Measurements from ENCODE around the gene AREG. TPM values are rescaled to one million over a fixed set of nuclear protein-coding genes. Genes with fewer than 3 reads are reported as not detected.

The AREG gene
- total RNA-seq, 1 experiment from 2014 or later, result 0.33 TPM

DNA sequence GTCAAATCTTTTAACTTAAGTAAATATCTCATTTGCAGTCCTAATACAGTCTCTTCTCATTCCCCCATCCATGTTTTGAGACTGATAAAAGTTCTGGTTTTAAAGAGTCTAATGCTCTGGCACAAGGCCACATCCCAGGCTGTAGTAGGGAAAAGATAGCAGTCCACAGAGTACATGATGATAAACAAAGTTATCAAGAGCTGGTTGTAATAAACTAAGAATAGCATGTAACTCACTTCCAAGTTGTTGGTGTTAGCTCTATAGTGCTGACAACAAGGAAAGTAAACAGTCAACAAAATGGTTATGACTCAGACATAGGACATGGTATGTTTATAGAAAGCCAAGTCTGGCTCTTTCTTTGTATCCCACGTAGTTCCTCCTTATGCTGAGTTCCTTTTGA lies 21.8 kb upstream of the AREG start (continued):
- TF ChIP-seq NR2C2 (CRISPR knock-in tag; IDR thresholded peaks at IDR 0.05) (no peak), HMGA2 (CRISPR knock-in tag; IDR thresholded peaks at IDR 0.05) (no peak), MYBL2 (CRISPR knock-in tag; IDR thresholded peaks at IDR 0.05) (no peak), ZNF671 (CRISPR knock-in tag; IDR thresholded peaks at IDR 0.05) (no peak), GTF2I (CRISPR knock-in tag; conservative IDR thresholded peaks at IDR 0.05) (no peak), MLX (CRISPR knock-in tag; IDR thresholded peaks at IDR 0.05) (no peak)
- TF ChIP-seq, protein P1, sequence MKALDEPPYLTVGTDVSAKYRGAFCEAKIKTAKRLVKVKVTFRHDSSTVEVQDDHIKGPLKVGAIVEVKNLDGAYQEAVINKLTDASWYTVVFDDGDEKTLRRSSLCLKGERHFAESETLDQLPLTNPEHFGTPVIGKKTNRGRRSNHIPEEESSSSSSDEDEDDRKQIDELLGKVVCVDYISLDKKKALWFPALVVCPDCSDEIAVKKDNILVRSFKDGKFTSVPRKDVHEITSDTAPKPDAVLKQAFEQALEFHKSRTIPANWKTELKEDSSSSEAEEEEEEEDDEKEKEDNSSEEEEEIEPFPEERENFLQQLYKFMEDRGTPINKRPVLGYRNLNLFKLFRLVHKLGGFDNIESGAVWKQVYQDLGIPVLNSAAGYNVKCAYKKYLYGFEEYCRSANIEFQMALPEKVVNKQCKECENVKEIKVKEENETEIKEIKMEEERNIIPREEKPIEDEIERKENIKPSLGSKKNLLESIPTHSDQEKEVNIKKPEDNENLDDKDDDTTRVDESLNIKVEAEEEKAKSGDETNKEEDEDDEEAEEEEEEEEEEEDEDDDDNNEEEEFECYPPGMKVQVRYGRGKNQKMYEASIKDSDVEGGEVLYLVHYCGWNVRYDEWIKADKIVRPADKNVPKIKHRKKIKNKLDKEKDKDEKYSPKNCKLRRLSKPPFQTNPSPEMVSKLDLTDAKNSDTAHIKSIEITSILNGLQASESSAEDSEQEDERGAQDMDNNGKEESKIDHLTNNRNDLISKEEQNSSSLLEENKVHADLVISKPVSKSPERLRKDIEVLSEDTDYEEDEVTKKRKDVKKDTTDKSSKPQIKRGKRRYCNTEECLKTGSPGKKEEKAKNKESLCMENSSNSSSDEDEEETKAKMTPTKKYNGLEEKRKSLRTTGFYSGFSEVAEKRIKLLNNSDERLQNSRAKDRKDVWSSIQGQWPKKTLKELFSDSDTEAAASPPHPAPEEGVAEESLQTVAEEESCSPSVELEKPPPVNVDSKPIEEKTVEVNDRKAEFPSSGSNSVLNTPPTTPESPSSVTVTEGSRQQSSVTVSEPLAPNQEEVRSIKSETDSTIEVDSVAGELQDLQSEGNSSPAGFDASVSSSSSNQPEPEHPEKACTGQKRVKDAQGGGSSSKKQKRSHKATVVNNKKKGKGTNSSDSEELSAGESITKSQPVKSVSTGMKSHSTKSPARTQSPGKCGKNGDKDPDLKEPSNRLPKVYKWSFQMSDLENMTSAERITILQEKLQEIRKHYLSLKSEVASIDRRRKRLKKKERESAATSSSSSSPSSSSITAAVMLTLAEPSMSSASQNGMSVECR (CRISPR knock-in tag; IDR thresholded peaks at IDR 0.05; ENCODE audit: borderline replicate concordance), result no peak

GRCh38 chr4:74424111-74424510 lies 20.8 kb upstream of the AREG start:
- H3K4me3 Mint-ChIP-seq, result no peak overlapping the region
- ATAC-seq, result no peak
- H3K27me3 Mint-ChIP-seq (ENCODE audit: low read depth), result no peaks in the 10 kb centered on the region
- POLR2A ChIA-PET, result no interaction called here
- peaks cover 16% of the 10 kb centered on the region for H3K4me1 Mint-ChIP-seq
- H3K9me3 Mint-ChIP-seq, result peaks cover 10% of the 10 kb centered on the region
- no peak overlapping the region for H3K27ac Mint-ChIP-seq
- H3K36me3 Mint-ChIP-seq, result peaks cover 7% of the 10 kb centered on the region
- no peak for DNase-seq (ENCODE audit: low spot score)
- no peak for TF ChIP-seq CREM (CRISPR knock-in tag; IDR thresholded peaks at IDR 0.05)
- TF ChIP-seq CREB1 (CRISPR knock-in tag; IDR thresholded peaks at IDR 0.05), result no peak
- TF ChIP-seq HMGA2 (CRISPR knock-in tag; IDR thresholded peaks at IDR 0.05), result no peak
- TF ChIP-seq, protein P2, sequence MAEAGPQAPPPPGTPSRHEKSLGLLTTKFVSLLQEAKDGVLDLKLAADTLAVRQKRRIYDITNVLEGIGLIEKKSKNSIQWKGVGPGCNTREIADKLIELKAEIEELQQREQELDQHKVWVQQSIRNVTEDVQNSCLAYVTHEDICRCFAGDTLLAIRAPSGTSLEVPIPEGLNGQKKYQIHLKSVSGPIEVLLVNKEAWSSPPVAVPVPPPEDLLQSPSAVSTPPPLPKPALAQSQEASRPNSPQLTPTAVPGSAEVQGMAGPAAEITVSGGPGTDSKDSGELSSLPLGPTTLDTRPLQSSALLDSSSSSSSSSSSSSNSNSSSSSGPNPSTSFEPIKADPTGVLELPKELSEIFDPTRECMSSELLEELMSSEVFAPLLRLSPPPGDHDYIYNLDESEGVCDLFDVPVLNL (CRISPR knock-in tag; IDR thresholded peaks at IDR 0.05; ENCODE audit: borderline replicate concordance, low read depth), result no peak
- no peak for TF ChIP-seq MYBL2 (CRISPR knock-in tag; IDR thresholded peaks at IDR 0.05)
- no peak for TF ChIP-seq ESRRA (CRISPR knock-in tag; IDR thresholded peaks at IDR 0.05; ENCODE audit: borderline replicate concordance)
- TF ChIP-seq ZNF263 (CRISPR knock-in tag; IDR thresholded peaks at IDR 0.05; ENCODE audit: low read depth), result no peak
- no peak for TF ChIP-seq KAT7 (CRISPR knock-in tag; IDR thresholded peaks at IDR 0.05; ENCODE audit: borderline replicate concordance)
- TF ChIP-seq NR3C1 (CRISPR knock-in tag; conservative IDR thresholded peaks at IDR 0.05; ENCODE audit: low read depth), result no peak
- TF ChIP-seq RELA (CRISPR knock-in tag; IDR thresholded peaks at IDR 0.05; ENCODE audit: borderline replicate concordance), result no peak
- TF ChIP-seq, protein P3, sequence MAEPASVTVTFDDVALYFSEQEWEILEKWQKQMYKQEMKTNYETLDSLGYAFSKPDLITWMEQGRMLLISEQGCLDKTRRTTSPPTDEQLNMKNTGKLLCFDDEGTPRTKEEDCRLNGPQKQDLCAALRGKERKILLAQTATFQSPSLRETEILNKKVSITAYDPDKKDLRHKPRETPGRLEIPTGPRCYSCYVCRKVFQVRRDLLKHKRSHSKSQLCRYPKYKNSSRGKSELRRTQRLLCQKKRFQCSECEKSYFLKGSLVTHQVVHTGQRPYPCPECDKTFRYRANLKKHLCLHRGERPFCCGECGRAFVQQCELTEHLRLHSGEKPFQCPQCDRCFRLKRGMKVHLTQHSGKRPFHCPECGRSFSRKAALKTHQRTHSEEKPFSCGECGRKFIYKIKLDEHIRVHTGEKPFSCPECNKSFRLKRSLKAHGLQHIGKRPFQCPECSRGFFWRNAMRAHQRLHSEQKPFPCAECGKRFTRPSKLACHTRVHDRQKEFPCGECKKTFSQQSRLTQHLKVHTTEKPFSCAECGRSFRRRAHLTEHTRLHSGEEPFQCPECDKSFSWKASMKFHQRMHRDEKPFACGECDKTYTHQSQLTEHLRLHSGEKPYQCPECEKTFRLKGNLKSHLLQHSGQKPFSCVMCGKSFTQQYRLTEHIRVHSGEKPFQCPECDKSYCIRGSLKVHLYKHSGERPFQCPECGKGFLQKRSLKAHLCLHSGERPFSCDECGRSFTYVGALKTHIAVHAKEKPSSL (CRISPR knock-in tag; conservative IDR thresholded peaks at IDR 0.05), result no peak
- TF ChIP-seq ZNF317 (CRISPR knock-in tag; IDR thresholded peaks at IDR 0.05; ENCODE audit: borderline replicate concordance, low read depth), result no peak
- no peak for TF ChIP-seq ZNF281 (CRISPR knock-in tag; IDR thresholded peaks at IDR 0.05)
- TF ChIP-seq FOXK1 (CRISPR knock-in tag; IDR thresholded peaks at IDR 0.05), result no peak
- TF ChIP-seq EMX1 (CRISPR knock-in tag; IDR thresholded peaks at IDR 0.05), result no peak
- TF ChIP-seq NFE2L1 (CRISPR knock-in tag; IDR thresholded peaks at IDR 0.05), result no peak
- CTCF ChIA-PET, result no interaction called here

Measured in WTC11 (cell line).